Thoracic aorta endothelial cell (primary cell): ENCODE data around the gene KIF1C. TPM values are rescaled to one million over a fixed set of nuclear protein-coding genes. Genes with fewer than 3 reads are reported as not detected.

Experiments
- small RNA-seq: library from RNA; depleted of rRNA; stranded (forward); fragments of <200 nt; gene quantifications from one replicate; pipeline ENCODE3, GENCODE V24; 2012
- total RNA-seq: library from RNA; depleted of rRNA; stranded (reverse); fragments of >200 nt; gene quantifications from 2 replicates; pipeline ENCODE4 v1.2.3, GENCODE V29; 2012

KIF1C gene
- 86.4 and 132 TPM in 2 replicates for total RNA-seq

GRCh38 chr17:4997302-4998026, at the start of gene KIF1C, which contains the start of gene INCA1:
TSS of gene KIF1C (plus strand) at chr17:4997950. CDS start at chr17:5000247, 2,297 bp downstream.
TSS of gene INCA1 (minus strand) at chr17:4997522. CDS start at chr17:4994437, 3,085 bp downstream.

GRCh38 chr17:4948166-4948930, 49.4 kb upstream of the KIF1C start, which contains the start of gene PFN1:
TSS of gene PFN1 (minus strand) at chr17:4948530. CDS start at chr17:4948394, 136 bp downstream.

GRCh38 chr17:4950746-4951204, 47.0 kb upstream of the KIF1C start, which contains the start of gene ENO3:
TSS of gene ENO3 (plus strand) at chr17:4951119. CDS start at chr17:4951830, 711 bp downstream.

GRCh38 chr17:4967539-4968485, 29.9 kb upstream of the KIF1C start, which contains the start of gene SPAG7:
TSS of gene SPAG7 (minus strand) at chr17:4967817. CDS start at chr17:4967804, 13 bp downstream.

GRCh38 chr17:4986951-4987766, 10.6 kb upstream of the KIF1C start, which contains the start of gene CAMTA2:
TSS of gene CAMTA2 (minus strand) at chr17:4987675. CDS start at chr17:4986222, 1,453 bp downstream.

GRCh38 chr17:5035315-5035714, 37.6 kb downstream of the KIF1C start, which contains the start of gene SLC52A1:
TSS of gene SLC52A1 (minus strand) at chr17:5035426. CDS start at chr17:5034606, 820 bp downstream.

Small RNAs within 50 kb of the gene (small RNA-seq; reads per million reads assigned to genes)
- not detected for gene MIR6864
- gene MIR6865: not detected

Other genes with a start within 250 kb of the KIF1C start
- gene TM4SF5, start 226.1 kb upstream of the KIF1C start, total RNA-seq: not detected in 2 replicates
- gene VMO1, start 211.6 kb upstream of the KIF1C start, total RNA-seq: 0.57 and 0.93 TPM in 2 replicates
- not detected in 2 replicates for gene GLTPD2, start 209.0 kb upstream of the KIF1C start, total RNA-seq
- 140 and 154 TPM in 2 replicates for gene PSMB6, start 201.8 kb upstream of the KIF1C start, total RNA-seq
- 27.9 and 28.6 TPM in 2 replicates for gene PLD2, start 190.8 kb upstream of the KIF1C start, total RNA-seq
- 41.5 and 49.9 TPM in 2 replicates for gene MINK1, start 164.6 kb upstream of the KIF1C start, total RNA-seq
- 0.50 and 0.80 TPM in 2 replicates for gene C17orf107, start 98.4 kb upstream of the KIF1C start, total RNA-seq
- gene CHRNE, start 94.9 kb upstream of the KIF1C start, total RNA-seq: 0.13 and 0.43 TPM in 2 replicates
- gene GP1BA, start 65.7 kb upstream of the KIF1C start, total RNA-seq: not detected in 2 replicates
- 43.7 and 45.5 TPM in 2 replicates for gene SLC25A11, start 57.9 kb upstream of the KIF1C start, total RNA-seq
- gene RNF167, start 57.7 kb upstream of the KIF1C start, total RNA-seq: 25.3 and 26.6 TPM in 2 replicates
- 587 and 743 TPM in 2 replicates for gene PFN1, start 49.4 kb upstream of the KIF1C start, total RNA-seq
- gene ENO3, start 46.8 kb upstream of the KIF1C start, total RNA-seq: 1.6 and 2.4 TPM in 2 replicates
- 33.9 and 43.0 TPM in 2 replicates for gene SPAG7, start 30.1 kb upstream of the KIF1C start, total RNA-seq
- 14.4 and 18.5 TPM in 2 replicates for gene CAMTA2, start 10.3 kb upstream of the KIF1C start, total RNA-seq
- 0.22 and 0.27 TPM in 2 replicates for gene INCA1, start 428 bp upstream of the KIF1C start, total RNA-seq
- gene SLC52A1, start 37.5 kb downstream of the KIF1C start, total RNA-seq: 0.07 TPM in 1 of 2 replicates, not detected in the other
- gene ZFP3, start 80.5 kb downstream of the KIF1C start, total RNA-seq: 1.7 and 2.4 TPM in 2 replicates
- 6.7 and 7.7 TPM in 2 replicates for gene ZNF232, start 113.9 kb downstream of the KIF1C start, total RNA-seq
- gene USP6, start 118.1 kb downstream of the KIF1C start, total RNA-seq: under 0.01 TPM in 1 of 2 replicates, not detected in the other
- 5.2 and 6.7 TPM in 2 replicates for gene ZNF594, start 193.9 kb downstream of the KIF1C start, total RNA-seq
- not detected in 2 replicates for gene SCIMP, start 236.9 kb downstream of the KIF1C start, total RNA-seq